ENCODE results near the gene SPIRE2. TPM values are rescaled to one million over a fixed set of nuclear protein-coding genes. Genes with fewer than 3 reads are reported as not detected.

SPIRE2 gene
- total and polyA plus RNA-seq, 2 of the 13 experiments (the other 11 are each of a cell fraction or from before 2014, with no cell fraction given), result 13.3 to 37.5 TPM

DNA sequence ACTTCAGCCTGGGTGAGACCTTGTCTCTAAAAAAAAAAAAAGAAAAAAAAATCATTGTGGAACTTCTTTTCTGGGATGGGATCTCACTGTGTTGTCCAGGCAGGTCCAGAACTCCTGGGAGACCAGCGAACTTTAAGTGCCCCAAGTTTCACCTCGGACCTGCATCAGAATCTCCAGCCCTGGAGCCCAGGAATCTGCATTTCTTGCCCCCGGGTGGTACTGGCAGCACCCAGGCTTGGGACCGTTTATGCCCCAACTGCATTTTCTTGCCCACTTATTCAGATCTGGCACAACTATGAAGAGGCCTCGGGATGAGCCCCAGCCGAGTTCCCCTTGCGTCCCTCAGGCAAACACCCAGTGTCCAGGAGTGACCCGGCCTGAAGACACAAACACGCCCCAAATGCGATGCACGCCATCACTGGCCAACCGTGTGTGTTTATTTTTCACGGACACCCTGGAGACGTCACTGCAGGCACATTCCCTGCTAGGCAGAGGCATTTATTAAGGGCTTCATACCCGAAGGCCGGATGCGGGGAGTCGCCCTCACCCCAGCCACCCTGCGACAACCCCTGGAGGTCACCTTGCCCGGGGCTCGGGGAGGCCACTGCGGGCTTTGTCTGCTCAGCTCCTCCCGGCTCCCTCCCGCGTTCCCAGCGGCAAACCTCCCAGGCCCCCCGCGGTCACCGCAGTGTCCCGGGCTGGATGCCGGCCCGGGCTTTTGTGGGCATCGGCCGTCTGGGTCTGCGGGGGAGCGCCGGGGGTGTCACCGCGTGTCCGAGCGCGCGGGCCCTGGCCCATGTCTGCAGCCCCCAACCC, 684 bp upstream of the SPIRE2 start (continued):
- TF ChIP-seq MBNL3 (CRISPR knock-in tag; conservative IDR thresholded peaks at IDR 0.05), result no peak
- peak; percentile 15 for TF ChIP-seq ZNF883 (CRISPR knock-in tag; IDR thresholded peaks at IDR 0.05; ENCODE audit: not compliant biosample characterization)
- TF ChIP-seq PPARG (CRISPR knock-in tag; conservative IDR thresholded peaks at IDR 0.05), result no peak
- TF ChIP-seq ZNF788 (CRISPR knock-in tag; IDR thresholded peaks at IDR 0.05; ENCODE audit: borderline replicate concordance), result peak; percentile 66; the same call in 1 of the 2 replicates
- no peak for TF ChIP-seq AHR (CRISPR knock-in tag; IDR thresholded peaks at IDR 0.05)
- no peak for TF ChIP-seq SRSF4 (IDR thresholded peaks at IDR 0.05; ENCODE audit: low read depth, low read length, poor library complexity, severe bottlenecking)
- no peak for TF ChIP-seq ZC3H4 (CRISPR knock-in tag; IDR thresholded peaks at IDR 0.05; ENCODE audit: borderline replicate concordance)
- TF ChIP-seq PRPF4 (IDR thresholded peaks at IDR 0.05; ENCODE audit: low read depth, low read length, poor library complexity, severe bottlenecking), result no peak
- TF ChIP-seq HOXA5 (CRISPR knock-in tag; IDR thresholded peaks at IDR 0.05), result no peak
- TF ChIP-seq IRF2 (CRISPR knock-in tag; IDR thresholded peaks at IDR 0.05), result 0 out of 2 replicates have a peak, but pooled peaks have one; percentile 22
- TF ChIP-seq SRSF1 (optimal IDR thresholded peaks at IDR 0.05; ENCODE audit: low read depth, low read length), result peak; percentile 77
- no peak for TF ChIP-seq REL (CRISPR knock-in tag; conservative IDR thresholded peaks at IDR 0.05)
- TF ChIP-seq, protein P1, sequence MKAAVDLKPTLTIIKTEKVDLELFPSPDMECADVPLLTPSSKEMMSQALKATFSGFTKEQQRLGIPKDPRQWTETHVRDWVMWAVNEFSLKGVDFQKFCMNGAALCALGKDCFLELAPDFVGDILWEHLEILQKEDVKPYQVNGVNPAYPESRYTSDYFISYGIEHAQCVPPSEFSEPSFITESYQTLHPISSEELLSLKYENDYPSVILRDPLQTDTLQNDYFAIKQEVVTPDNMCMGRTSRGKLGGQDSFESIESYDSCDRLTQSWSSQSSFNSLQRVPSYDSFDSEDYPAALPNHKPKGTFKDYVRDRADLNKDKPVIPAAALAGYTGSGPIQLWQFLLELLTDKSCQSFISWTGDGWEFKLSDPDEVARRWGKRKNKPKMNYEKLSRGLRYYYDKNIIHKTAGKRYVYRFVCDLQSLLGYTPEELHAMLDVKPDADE (CRISPR knock-in tag; IDR thresholded peaks at IDR 0.05), result no peak
- TF ChIP-seq, protein P2, sequence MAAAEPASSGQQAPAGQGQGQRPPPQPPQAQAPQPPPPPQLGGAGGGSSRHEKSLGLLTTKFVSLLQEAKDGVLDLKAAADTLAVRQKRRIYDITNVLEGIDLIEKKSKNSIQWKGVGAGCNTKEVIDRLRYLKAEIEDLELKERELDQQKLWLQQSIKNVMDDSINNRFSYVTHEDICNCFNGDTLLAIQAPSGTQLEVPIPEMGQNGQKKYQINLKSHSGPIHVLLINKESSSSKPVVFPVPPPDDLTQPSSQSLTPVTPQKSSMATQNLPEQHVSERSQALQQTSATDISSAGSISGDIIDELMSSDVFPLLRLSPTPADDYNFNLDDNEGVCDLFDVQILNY (CRISPR knock-in tag; conservative IDR thresholded peaks at IDR 0.05), result no peak
- TF ChIP-seq SETDB1 (CRISPR knock-in tag; IDR thresholded peaks at IDR 0.05; ENCODE audit: borderline replicate concordance), result no peak
- no peak for TF ChIP-seq ZNF30 (CRISPR knock-in tag; IDR thresholded peaks at IDR 0.05)
- no peak for TF ChIP-seq RFXANK (CRISPR knock-in tag; IDR thresholded peaks at IDR 0.05)
- TF ChIP-seq, protein P3, sequence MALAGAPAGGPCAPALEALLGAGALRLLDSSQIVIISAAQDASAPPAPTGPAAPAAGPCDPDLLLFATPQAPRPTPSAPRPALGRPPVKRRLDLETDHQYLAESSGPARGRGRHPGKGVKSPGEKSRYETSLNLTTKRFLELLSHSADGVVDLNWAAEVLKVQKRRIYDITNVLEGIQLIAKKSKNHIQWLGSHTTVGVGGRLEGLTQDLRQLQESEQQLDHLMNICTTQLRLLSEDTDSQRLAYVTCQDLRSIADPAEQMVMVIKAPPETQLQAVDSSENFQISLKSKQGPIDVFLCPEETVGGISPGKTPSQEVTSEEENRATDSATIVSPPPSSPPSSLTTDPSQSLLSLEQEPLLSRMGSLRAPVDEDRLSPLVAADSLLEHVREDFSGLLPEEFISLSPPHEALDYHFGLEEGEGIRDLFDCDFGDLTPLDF (CRISPR knock-in tag; IDR thresholded peaks at IDR 0.05), result no peak
- no peak for TF ChIP-seq SP2 (CRISPR knock-in tag; IDR thresholded peaks at IDR 0.05)
- TF ChIP-seq ZSCAN30 (CRISPR knock-in tag; IDR thresholded peaks at IDR 0.05), result no peak
- no peak; the same call in 1 of the 2 replicates for TF ChIP-seq ZBTB1 (CRISPR knock-in tag; IDR thresholded peaks at IDR 0.05; ENCODE audit: borderline replicate concordance)
- no peak for TF ChIP-seq JUNB (CRISPR knock-in tag; IDR thresholded peaks at IDR 0.05; ENCODE audit: borderline replicate concordance)
- TF ChIP-seq, protein P4, sequence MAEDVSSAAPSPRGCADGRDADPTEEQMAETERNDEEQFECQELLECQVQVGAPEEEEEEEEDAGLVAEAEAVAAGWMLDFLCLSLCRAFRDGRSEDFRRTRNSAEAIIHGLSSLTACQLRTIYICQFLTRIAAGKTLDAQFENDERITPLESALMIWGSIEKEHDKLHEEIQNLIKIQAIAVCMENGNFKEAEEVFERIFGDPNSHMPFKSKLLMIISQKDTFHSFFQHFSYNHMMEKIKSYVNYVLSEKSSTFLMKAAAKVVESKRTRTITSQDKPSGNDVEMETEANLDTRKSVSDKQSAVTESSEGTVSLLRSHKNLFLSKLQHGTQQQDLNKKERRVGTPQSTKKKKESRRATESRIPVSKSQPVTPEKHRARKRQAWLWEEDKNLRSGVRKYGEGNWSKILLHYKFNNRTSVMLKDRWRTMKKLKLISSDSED (CRISPR knock-in tag; IDR thresholded peaks at IDR 0.05), result no peak
- TF ChIP-seq SIN3A (IDR thresholded peaks at IDR 0.05; ENCODE audit: borderline replicate concordance, low read depth, low read length), result no peak
- TF ChIP-seq CBX1 (IDR thresholded peaks at IDR 0.05; ENCODE audit: low read depth), result no peak

All from HepG2 (cell line).